Measurements from ENCODE around the gene GNGT2. TPM values are rescaled to one million over a fixed set of nuclear protein-coding genes. Genes with fewer than 3 reads are reported as not detected.

GNGT2 gene
- total and polyA plus RNA-seq, 2 experiments from 2014 or later: 0.42 to 1.5 TPM

GRCh38 chr17:49258394-49258793 is 48.0 kb upstream of the GNGT2 start:
- no peak overlapping the region for H3K27ac Mint-ChIP-seq
- Histone ChIP-seq H2AFZ (no peak overlapping the region), H3K79me2 (replicated peaks; ENCODE audit: insufficient read depth) (no peaks in the 10 kb centered on the region), H3K27ac (ENCODE audit: low read depth) (no peak overlapping the region), H3K27me3 (ENCODE audit: insufficient read depth) (peaks cover 24% of the 10 kb centered on the region), H3K9me2 (ENCODE audit: insufficient read depth) (no peaks in the 10 kb centered on the region), H3F3A (replicated peaks; ENCODE audit: low read depth) (no peaks in the 10 kb centered on the region), H3K36me3 (ENCODE audit: insufficient read depth) (no peaks in the 10 kb centered on the region), H4K20me1 (replicated peaks; ENCODE audit: insufficient read depth) (no peaks in the 10 kb centered on the region), H3K4me1 (ENCODE audit: insufficient read depth) (no peaks in the 10 kb centered on the region), H3K4me3 (no peak overlapping the region), H3K4me2 (no peak overlapping the region)
- DNase-seq (ENCODE audit: low spot score) (no peak), ATAC-seq (no peak)
- peaks cover 25% of the 10 kb centered on the region for H3K27me3 Mint-ChIP-seq (ENCODE audit: insufficient read depth, low read depth, poor library complexity)
- TF ChIP-seq ZNF114 (CRISPR knock-in tag; IDR thresholded peaks at IDR 0.05) (no peak), EZH2phosphoT487 (IDR thresholded peaks at IDR 0.05; ENCODE audit: unreplicated experiment) (no peak), ZNF462 (CRISPR knock-in tag; IDR thresholded peaks at IDR 0.05) (no peak), EZH2 (IDR thresholded peaks at IDR 0.05; ENCODE audit: low read depth, unreplicated experiment) (no peak), NANOG (IDR thresholded peaks at IDR 0.05; ENCODE audit: borderline replicate concordance) (no peak), REST (IDR thresholded peaks at IDR 0.05; ENCODE audit: unreplicated experiment) (no peak), POLR2AphosphoS5 (IDR thresholded peaks at IDR 0.05; ENCODE audit: low read depth) (no peak), ETS1 (IDR thresholded peaks at IDR 0.05) (no peak), CREB1 (CRISPR knock-in tag; IDR thresholded peaks at IDR 0.05; ENCODE audit: low read depth) (no peak), ZNF331 (CRISPR knock-in tag; IDR thresholded peaks at IDR 0.05; ENCODE audit: low read depth) (no peak), JUNB (IDR thresholded peaks at IDR 0.05; ENCODE audit: unreplicated experiment) (no peak), CTCF (conservative IDR thresholded peaks at IDR 0.05; ENCODE audit: low read depth in 2 of 2) (no peak), STAT1 (IDR thresholded peaks at IDR 0.05; ENCODE audit: unreplicated experiment) (no peak)
- H3K4me3 Mint-ChIP-seq: no peak overlapping the region
- peaks cover 8% of the 10 kb centered on the region for H3K4me1 Mint-ChIP-seq
- no peaks in the 10 kb centered on the region for H3K36me3 Mint-ChIP-seq (ENCODE audit: low read depth)
- H3K9me3 Mint-ChIP-seq: no peaks in the 10 kb centered on the region; the same call in 2 of the 3 replicates

Measured in GM23338 (cell line).